NCI-H1694 (cell line): ENCODE results near the gene BORCS8.
"Not testable (repeated sequence)": the region's sequence is repeated elsewhere in the genome, so short reads cannot be mapped to it uniquely, and the experiment has no call there.

ENCODE experiments used
- DNase-seq: peaks from one replicate; lab custom pipeline; 2025; lab: John Stamatoyannopoulos, UW

Gene BORCS8

GRCh38 chr19:19192078-19192882 is at the start of gene BORCS8, which contains the start of gene RFXANK:
Gene BORCS8, minus strand, starts transcription at chr19:19192152. Its CDS starts 35 bp downstream, at chr19:19192117.
Gene RFXANK, plus strand, starts transcription at chr19:19192258. Its CDS starts 1,689 bp downstream, at chr19:19193947.
- DNase-seq, result peak; percentile 99

- DNase-seq, result no peak
Observed at GRCh38 chr19:19240476-19240875, 48.5 kb upstream of the BORCS8 start.

- DNase-seq, result no peak
Observed at GRCh38 chr19:19239675-19240074, 47.7 kb upstream of the BORCS8 start.

DNA sequence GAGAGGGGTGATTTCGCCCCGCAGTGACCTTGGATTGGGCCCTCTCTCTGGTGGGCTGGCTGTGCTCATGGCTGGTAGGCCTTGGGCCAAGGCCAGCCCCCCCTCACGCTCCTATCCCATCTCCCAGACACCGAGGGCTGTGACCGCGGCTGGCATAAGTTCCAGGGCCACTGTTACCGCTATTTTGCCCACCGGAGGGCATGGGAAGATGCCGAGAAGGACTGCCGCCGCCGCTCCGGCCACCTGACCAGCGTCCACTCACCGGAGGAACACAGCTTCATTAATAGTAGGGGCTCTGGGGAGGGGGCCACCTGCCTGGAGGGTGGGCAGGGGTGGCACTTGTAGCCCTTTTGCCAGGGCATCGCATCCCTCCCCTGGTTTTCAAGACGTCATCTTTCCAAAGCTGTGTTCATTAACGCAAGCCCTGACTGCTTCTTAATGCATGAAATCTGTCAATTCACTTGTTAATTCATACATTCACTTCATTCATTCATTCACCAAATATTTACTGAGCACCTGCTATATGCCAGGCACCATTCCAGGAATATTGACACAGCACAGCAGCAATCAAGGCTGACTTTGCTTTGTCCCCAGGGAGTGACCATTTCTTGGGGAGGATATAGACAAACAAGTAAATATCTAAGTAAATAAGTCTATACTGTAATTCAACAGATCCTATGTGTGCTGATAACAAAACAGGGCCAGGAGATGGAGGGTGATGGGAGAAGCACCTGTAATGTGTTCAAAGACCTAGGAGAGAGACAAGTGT is 46.4 kb upstream of the BORCS8 start:
- DNase-seq, result no peak

DNA sequence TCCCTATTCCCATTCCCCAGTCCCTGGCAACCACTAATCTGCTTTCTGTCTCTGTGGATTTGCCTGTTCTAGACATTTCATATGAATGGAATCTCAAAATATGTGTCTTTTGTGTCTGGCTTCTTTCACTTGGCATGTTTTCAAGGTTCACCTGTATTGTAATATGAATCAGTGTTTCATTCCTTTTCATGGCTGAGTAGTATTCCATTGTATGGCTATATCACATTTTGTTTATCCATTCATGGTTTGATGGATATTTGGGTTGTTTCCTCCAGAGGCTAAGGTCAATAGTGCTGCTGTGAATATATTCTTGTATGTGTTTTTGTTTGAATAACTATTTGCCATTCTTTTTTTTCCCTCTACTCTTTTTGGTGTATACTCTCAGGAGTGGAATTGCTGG is 44.2 kb upstream of the BORCS8 start:
- DNase-seq, result no peak

DNA sequence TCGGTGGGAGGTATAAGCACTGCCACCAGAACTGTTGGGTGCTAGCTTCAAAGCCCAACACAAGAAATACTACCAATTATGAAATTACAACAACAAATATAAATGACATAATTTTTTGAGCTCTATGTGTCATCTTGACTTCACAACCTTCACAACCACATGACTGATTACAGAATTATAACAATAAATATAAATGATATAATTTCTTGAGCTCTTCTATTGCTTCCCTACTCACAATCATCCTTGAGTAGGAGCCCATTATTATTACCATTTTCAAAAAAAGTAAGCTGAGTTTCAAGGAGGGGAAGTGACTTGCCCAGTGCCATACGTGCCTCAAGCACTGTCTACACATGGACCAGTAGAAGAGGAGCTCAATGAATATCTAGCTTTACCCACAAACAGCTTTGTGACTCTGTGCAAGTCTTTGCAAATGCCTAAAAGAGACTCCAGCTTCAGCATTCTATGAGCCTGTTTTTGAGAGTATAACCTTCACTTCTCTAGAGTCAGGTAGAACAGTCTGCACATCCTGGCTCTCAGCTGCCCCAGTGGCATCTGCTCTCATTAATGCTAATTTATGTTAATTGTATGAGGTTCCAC is 42.4 kb upstream of the BORCS8 start:
- DNase-seq, result no peak

- peak; percentile 26 for DNase-seq
Observed at GRCh38 chr19:19232261-19232721, 40.3 kb upstream of the BORCS8 start.

- DNase-seq, result no peak
Observed at GRCh38 chr19:19230999-19231398, 39.0 kb upstream of the BORCS8 start.

- no peak for DNase-seq
Observed at GRCh38 chr19:19229701-19230100, 37.7 kb upstream of the BORCS8 start.

GRCh38 chr19:19227217-19227616 is 35.3 kb upstream of the BORCS8 start:
- no peak for DNase-seq

GRCh38 chr19:19226663-19227062 is 34.7 kb upstream of the BORCS8 start:
- DNase-seq, result no peak

DNA sequence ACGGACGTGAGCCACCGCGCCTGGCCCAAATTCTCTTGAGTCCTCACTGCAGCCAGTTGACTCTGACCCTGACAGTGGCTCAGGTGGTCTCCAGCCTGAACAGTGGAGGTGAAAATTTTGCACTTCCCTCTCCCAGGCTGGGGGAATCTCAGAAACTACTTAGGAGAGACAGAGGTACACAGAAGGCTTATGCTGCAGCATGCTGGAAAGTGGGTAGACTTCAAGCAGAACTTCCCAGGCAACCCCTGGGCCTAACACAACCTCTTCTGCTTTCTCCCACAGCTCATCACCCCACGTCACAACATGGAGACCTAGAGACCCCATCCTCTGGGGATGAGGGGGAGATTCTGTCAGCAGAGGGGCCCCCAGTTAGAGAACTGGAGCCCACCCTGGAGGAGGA is 34.3 kb upstream of the BORCS8 start:
- DNase-seq, result no peak

DNA sequence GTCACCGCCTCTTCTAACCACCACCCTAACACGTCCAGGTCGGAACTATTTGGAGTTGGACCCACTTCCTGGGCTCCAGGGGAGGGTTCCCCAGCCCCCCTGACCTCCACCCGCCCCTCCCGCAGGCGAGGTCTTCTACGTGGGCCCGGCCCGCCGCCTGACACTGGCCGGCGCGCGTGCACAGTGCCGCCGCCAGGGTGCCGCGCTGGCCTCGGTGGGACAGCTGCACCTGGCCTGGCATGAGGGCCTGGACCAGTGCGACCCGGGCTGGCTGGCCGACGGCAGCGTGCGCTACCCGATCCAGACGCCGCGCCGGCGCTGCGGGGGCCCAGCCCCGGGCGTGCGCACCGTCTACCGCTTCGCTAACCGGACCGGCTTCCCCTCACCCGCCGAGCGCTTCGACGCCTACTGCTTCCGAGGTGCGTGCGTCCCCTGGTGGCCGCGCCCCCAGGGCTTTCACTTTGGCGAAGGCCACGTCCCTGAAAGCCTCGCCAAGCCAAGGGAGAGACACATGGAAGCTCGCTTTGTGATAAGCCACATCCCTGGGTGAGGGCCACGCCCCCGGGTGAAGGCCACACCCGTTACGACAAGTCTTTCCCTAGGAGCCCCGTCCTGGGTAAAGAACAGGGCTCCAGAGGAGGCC is 33.0 kb upstream of the BORCS8 start:
- DNase-seq, result no peak

GRCh38 chr19:19224150-19224851 is 32.3 kb upstream of the BORCS8 start:
- DNase-seq, result no peak

GRCh38 chr19:19223636-19224035 is 31.7 kb upstream of the BORCS8 start:
- DNase-seq, result no peak

DNA sequence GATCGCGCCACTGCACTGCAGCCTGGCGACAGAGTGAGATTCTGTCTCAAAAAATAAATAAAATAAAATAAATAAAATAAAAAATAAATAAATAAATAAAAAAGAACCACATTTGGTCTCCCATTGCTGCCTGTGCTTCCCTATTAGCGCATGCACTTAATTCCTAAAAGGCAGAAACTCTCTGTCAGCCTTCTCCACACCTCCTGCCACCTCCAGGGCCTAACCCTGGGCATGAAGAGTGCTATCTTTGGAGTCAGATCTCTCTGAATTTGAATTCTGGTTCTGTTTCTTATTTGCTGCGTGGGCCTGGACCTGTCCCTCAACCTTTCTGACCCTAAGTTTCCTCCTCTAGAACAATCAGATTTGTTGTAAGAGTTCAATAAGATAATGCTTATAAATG is 31.1 kb upstream of the BORCS8 start:
- DNase-seq, result no peak

GRCh38 chr19:19221000-19221399 is 29.0 kb upstream of the BORCS8 start:
- not testable (repeated sequence) for DNase-seq

- DNase-seq, result no peak
Observed at GRCh38 chr19:19218911-19219310, 27.0 kb upstream of the BORCS8 start.

DNA sequence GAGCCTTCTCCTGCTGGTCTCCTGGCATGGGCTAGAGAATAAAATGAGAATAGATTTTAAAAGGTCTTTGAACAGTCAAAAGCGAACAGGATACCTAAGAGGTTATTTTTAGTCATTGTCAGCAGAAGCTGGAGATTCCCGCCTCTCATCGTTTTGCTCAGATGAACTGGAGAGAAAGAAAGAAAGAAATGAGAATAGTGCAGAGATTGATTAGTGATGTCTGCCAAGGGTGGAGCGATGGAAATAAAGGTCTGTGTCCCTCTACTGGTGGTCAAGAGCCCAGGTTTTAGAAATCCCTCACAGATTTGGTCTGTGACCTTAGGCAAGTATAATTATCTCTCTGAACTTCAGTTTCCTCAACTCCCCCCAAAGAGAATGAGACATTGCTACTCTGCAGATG is 25.1 kb upstream of the BORCS8 start:
- no peak for DNase-seq

DNA sequence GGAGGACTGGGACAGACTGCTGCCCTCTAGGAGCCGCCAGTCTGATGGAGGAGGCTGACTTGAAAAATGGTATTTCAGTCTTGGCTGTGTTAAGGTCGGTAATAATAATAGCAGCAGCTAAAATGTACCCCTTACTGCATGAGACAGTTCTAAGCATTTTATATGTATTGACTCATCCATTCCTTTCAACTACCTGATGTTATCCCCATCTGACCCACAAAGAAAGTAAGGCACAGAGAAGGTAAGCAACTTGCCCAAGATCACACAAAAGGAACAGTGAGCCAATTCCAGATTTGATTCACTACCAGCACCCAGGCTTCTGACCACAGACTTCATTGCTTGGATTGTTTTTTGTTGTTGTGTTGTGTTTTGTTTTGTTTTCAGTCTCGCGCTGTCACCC is 23.8 kb upstream of the BORCS8 start:
- DNase-seq, result no peak

DNA sequence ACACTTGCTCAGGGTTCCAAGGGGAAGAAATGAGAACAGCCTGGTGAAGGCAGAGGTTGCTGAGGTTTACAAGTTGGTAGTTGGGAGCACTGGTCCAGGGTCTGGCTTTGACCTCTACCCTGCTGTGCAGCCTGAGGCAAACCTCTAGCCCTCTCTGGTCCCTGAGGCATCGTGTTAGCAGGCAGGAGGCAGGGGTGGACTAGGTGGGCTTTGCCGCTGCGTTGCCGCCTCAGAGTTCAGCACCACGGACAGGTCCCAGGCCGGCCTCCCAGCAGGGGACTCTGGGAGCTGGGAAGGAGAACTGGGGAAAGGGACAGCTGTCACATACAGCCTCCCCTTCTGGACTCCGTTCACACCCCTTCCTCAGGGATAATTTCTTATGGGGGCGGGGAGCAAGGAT is 22.9 kb upstream of the BORCS8 start:
- no peak for DNase-seq

GRCh38 chr19:19214159-19214490 is 22.2 kb upstream of the BORCS8 start:
- DNase-seq, result no peak
